NCI-H1092 (cell line): ENCODE data around the gene USP47.

Experiments used
- DNase-seq: peaks from one replicate; lab custom pipeline; 2025; lab: John Stamatoyannopoulos, UW

Gene USP47

DNA sequence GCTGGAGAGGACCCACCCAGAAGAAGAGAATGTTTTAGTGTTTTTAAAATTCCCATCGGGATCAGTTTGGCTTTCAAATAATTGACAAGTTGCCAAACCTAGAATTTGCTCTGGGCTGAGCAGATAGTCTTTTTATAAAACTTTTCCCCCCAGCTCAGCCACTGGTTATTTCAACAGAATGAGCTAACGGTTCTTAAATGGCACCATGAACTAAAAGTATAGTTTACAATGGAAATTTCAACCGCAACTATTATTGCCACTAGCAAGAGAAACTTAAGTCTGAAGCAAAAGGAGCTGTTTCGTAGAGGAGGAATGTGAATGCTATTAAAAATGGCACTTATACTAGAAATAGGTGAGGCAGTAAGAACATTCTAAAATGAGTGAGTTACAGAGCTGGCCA is 163.3 kb downstream of the USP47 start:
- no peak for DNase-seq

DNA sequence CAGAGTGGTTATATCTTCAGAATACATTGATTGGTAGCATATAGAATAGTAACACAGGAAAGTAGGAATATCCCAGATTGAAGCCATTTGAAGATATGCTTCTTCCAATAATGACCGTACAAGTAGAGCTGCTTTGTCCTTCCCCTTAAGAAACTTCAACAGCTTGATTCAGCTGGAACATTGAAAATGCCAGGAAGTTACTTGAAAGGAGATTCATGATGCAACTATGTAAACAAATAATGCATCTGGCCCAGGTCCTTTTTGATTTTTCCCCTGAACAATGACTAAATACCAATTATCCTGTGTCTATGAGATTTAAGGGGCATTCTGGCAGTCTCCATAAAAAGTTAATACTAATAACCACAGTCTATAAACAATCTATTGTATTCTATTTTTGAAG is 163.7 kb downstream of the USP47 start:
- no peak for DNase-seq

DNA sequence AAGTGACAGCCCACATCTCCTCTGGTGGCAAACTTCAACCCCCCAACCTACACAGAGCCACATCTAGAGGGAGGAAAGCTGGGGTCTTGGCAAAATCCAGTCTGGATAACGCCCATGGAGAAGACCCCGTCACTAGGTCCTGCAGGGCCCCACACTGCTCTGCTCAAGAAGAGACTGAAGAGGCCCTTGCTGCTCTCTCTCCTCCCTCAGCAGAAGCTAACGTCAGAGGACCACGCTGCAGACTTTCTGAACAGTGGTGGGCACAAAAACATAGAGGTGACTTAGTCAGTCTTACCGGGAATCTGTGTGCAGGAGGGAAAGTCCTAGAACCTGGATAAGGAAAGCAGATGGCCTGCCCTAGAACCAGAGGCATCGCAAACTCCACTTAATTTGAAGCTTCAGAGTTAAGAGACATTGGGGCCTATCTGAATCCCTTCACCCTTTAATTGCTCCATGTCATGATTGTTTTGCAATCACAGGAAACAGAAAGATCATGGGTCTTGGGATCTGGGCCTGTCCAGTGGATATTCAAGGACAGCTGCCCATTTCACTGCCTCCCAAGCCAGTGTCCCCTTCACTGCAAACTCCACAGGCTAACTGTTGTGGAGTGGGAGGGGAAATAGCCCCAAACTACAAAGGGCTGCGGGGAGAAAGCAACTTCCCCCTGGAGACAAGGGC is 164.9 kb downstream of the USP47 start:
- DNase-seq, result no peak

DNA sequence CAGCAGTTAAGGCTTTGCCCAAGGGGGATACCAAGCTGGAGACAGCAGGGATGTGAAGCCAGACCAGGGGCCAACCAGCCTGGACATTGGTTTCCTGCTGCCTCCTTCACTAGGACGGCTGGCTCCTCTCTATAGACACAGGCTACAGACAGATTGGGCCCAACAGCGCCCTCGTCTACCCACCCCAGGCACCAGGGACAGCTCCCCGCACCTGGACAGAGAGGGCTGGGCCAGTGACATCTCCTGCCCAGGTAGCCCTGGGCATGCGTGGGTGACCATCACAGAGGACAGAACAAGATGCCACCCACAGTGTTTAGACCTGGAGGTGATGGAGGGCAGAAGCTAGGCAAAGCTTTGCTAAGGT is 165.4 kb downstream of the USP47 start:
- DNase-seq, result no peak

DNA sequence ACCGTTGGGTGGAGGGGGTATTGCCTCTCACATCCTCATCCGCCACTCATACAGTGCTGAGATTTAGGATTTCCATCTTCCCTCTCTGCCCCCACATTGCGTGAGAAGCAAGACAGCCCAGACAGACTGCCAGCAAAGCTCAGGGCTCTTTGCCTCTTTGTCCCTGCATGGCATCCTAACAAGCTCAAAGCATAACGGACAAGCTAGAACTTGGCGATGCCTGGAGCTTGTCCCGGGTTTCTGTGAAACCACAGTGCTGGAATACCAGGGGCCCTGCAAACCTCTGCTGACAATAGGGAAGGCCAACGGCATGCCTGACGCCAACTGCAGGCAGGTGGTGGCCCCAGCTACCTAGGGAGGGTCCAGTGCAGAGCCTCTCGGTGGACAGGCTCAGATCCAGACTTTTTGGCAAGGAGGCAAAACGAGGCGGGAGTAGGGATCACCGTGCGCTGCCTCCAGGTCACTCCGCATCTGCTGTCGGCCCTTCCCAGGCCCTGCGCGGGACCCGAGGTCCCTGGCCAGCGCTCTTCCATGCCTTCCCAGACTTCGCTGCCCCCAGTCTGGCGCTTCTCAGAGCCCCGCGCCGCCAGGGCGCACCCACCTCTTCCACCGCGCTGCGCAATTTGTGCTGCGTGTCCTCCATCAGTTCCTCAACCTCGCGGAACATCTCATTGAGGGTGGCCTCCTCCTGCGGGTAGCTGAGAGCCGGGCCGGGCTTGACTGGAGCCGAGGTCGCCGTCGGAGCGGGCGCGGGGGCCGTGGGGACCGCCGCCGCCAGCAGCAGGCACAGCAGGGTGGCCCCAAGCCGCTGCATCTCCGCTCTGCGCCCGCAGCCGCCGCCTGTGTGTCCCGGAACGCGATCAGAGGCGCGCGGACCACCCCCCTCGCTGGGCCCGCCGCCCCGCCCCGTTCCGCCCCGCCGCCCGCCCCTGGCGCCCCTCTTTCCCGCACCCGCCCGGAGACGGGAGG is 166.3 kb downstream of the USP47 start, which contains the start of gene DKK3:
Gene DKK3 (minus strand): TSS at position 858 of the 969 bp plus-strand sequence. CDS start 44 bp downstream, at position 814.
- no peak for DNase-seq
